Skeletal muscle tissue (tissue), 4 donors: ENCODE measurements around the gene ZFAND2B. TPM values are rescaled to one million over a fixed set of nuclear protein-coding genes. Genes with fewer than 3 reads are reported as not detected.

Experiments used
- H3K27ac ChIP-seq: one replicate; pipeline ENCODE4 v1.7.0; 2013; ENCODE audit warnings: mild to moderate bottlenecking, low read depth, low read length, inconsistent platforms
- H3K27me3 ChIP-seq, 3 donors: one replicate each; pipeline ENCODE4 v1.7.0; 2013; ENCODE audit warnings: low read length in 3 of 3; ENCODE audit not compliant: control insufficient read depth in 3 of 3, insufficient read depth in 3 of 3
- H3K36me3 ChIP-seq, 3 donors: one replicate each; pipeline ENCODE4 v1.7.0; 2013; ENCODE audit warnings: low read length in 3 of 3; ENCODE audit not compliant: control insufficient read depth in 3 of 3, insufficient read depth in 3 of 3
- H3K4me1 ChIP-seq, 3 donors: one replicate each; pipeline ENCODE4 v1.7.0; 2013; ENCODE audit warnings: low read length in 3 of 3, mild to moderate bottlenecking in 3 of 3; ENCODE audit not compliant: control insufficient read depth in 3 of 3, insufficient read depth in 3 of 3
- H3K4me3 ChIP-seq, 3 donors: one replicate each; pipeline ENCODE4 v1.7.0; 2013; ENCODE audit warnings: low read length in 3 of 3
- H3K9ac ChIP-seq, 3 donors: one replicate each; pipeline ENCODE4 v1.7.0; 2013; ENCODE audit warnings: low read length in 3 of 3, mild to moderate bottlenecking in 3 of 3, moderate library complexity in 2 of 3, low read depth in 1 of 3
- H3K9me3 ChIP-seq, 3 donors: one replicate each; pipeline ENCODE4 v1.7.0; 2013; ENCODE audit warnings: low read length in 3 of 3; ENCODE audit not compliant: control insufficient read depth in 3 of 3
- total RNA-seq: library from RNA; depleted of rRNA; stranded (reverse); fragments of >200 nt; gene quantifications from one replicate; pipeline ENCODE4 v1.2.3, GENCODE V29; 2014
- donor health status: Osteomylitis.

Gene ZFAND2B
- total RNA-seq, 1 donor from 2014 or later, result 11.5 TPM

GRCh38 chr2:219210886-219211362, 4.3 kb downstream of the ZFAND2B start:
- Histone ChIP-seq H3K4me1 (peaks cover 16 to 21% (median 17%) of the 10 kb centered on the region in 3 donors), H3K9ac (no peak overlapping the region), H3K36me3 (peaks cover 62 to 74% (median 72%) of the 10 kb centered on the region in 3 donors), H3K27me3 (no peaks in the 10 kb centered on the region), H3K9me3 (no peaks in the 10 kb centered on the region), H3K4me3 (no peak overlapping the region), H3K27ac (no peak overlapping the region)

DNA sequence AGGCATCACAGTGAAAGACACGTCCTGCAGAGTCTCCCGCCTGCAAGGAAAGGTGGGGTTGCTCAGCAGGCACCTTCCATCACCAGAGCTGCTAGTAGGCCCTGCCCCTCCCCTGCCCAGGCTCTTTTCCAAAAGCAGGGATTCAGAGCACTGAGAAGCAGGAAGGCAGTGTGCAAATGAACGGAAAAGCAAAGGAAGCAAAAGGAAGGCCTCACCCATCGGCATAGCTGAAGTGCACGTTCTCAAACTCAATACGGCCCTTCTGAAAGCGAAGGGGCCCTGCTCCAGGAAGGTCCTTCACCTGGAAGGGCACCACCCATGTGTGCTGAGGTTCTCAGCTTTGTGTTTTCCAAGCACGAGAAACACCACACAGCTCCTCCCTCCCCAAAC, 6.4 kb downstream of the ZFAND2B start:
- Histone ChIP-seq H3K4me1 (peaks cover 16 to 25% (median 20%) of the 10 kb centered on the region in 3 donors), H3K9ac (no peak overlapping the region), H3K9me3 (no peaks in the 10 kb centered on the region), H3K36me3 (peaks cover 65 to 83% (median 74%) of the 10 kb centered on the region in 3 donors), H3K4me3 (no peak overlapping the region), H3K27me3 (no peaks in the 10 kb centered on the region), H3K27ac (no peak overlapping the region)

DNA sequence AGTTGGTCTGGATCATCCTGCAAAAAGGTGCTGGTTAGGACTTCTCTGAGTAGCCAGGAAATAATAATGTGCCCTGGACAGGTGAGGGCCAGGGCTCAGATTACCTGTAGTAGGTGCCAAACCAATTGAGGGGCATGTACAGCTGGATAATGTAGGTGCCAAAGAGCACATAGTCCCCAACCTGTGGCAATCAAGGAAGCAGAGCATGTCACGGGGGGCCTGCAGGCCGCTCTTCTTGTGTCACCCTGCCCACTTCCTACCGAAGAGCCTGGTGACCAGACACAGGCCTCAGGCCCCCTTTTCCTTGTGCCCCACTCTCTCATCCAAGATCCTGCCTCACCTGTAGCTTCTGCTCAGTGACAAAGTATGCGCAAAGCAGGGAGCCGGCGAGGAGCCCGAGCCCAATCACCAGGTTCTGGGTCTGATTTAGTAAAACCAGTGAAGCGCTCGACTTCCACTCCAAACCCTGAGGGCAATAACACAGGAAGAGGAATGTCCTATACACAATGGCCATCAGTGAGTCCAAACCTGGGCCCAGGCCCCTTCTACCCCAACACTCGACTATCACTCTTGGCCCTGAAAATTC, 7.0 kb downstream of the ZFAND2B start:
- peaks cover 60 to 77% (median 69%) of the 10 kb centered on the region in 3 donors for H3K36me3 ChIP-seq
- peaks cover 16 to 27% (median 21%) of the 10 kb centered on the region in 3 donors for H3K4me1 ChIP-seq
- H3K9me3 ChIP-seq, result no peaks in the 10 kb centered on the region
- no peaks in the 10 kb centered on the region for H3K27me3 ChIP-seq
- peak overlapping the region in 1 of 3 donors; percentile 40 for H3K9ac ChIP-seq
- no peak overlapping the region for H3K4me3 ChIP-seq
- no peak overlapping the region for H3K27ac ChIP-seq

GRCh38 chr2:219214141-219214540, 7.6 kb downstream of the ZFAND2B start:
- Histone ChIP-seq H3K27ac (no peak overlapping the region), H3K9ac (no peak overlapping the region), H3K4me3 (no peak overlapping the region), H3K9me3 (no peaks in the 10 kb centered on the region), H3K27me3 (no peaks in the 10 kb centered on the region), H3K4me1 (peaks cover 21 to 31% (median 23%) of the 10 kb centered on the region in 3 donors), H3K36me3 (peaks cover 55 to 72% (median 64%) of the 10 kb centered on the region in 3 donors)

DNA sequence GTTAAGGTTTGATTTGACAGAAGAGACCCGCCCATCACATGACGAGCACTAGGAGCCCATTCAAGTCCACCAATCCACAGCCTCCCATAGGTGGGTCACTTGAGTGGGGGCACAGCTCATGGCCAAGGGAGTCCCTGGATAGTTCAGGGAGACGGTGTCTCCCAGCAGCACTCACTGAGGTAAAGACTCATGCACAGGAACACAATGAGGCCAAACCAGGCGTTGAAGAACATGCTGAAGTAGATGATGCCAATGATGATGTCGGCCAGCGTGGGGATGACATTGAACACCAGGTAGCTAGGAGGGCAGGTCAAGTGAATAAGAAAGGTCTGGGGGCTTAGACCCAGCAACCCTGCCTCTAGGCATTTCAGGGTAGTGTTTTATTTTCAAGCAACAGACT, 8.2 kb downstream of the ZFAND2B start:
- Histone ChIP-seq H3K36me3 (peaks cover 50 to 67% (median 59%) of the 10 kb centered on the region in 3 donors), H3K9ac (no peak overlapping the region), H3K27ac (no peak overlapping the region), H3K9me3 (no peaks in the 10 kb centered on the region), H3K4me1 (peaks cover 27 to 38% (median 29%) of the 10 kb centered on the region in 3 donors), H3K4me3 (no peak overlapping the region), H3K27me3 (no peaks in the 10 kb centered on the region)

GRCh38 chr2:219215871-219216534, 9.4 kb downstream of the ZFAND2B start:
- Histone ChIP-seq H3K9me3 (no peaks in the 10 kb centered on the region), H3K36me3 (peaks cover 49 to 67% (median 59%) of the 10 kb centered on the region in 3 donors), H3K27me3 (no peaks in the 10 kb centered on the region), H3K4me1 (peaks cover 32 to 49% (median 35%) of the 10 kb centered on the region in 3 donors), H3K4me3 (no peak overlapping the region), H3K9ac (no peak overlapping the region), H3K27ac (peak overlapping the region; percentile 93)

- Histone ChIP-seq H3K27ac (peak overlapping the region; percentile 93), H3K4me3 (no peak overlapping the region), H3K9me3 (no peaks in the 10 kb centered on the region), H3K27me3 (no peaks in the 10 kb centered on the region), H3K4me1 (peaks cover 32 to 49% (median 35%) of the 10 kb centered on the region in 3 donors), H3K36me3 (peaks cover 51 to 68% (median 61%) of the 10 kb centered on the region in 3 donors), H3K9ac (peak overlapping the region in 1 of 3 donors; percentile 16)
Observed at GRCh38 chr2:219216535-219216915, 9.9 kb downstream of the ZFAND2B start.

DNA sequence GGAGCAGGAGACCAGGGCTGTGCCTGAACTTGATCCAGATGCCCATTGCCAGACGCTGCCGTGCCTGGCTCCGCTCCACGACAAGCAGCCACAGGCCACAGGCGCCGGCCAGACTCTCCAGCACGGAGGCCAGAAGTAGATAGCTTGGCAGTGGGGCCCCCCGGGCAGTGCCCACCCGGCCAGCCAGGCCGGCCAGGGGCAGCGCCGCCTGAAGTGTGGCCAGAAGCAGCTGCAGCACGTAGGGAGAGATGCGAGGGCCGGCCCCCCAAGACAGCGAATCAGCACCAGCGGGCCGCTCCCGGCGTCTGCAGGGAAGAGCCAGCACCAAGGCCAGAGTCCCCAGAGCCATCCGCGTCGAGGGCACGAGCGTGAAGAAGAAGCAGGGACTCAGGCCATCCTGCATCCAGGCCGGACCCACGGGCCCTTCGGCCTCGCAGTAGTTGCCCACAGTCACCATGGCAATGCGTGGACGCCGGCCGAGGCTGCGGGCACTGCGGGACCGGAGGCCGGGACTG, 11.7 kb downstream of the ZFAND2B start:
- Histone ChIP-seq H3K36me3 (peaks cover 56 to 70% (median 65%) of the 10 kb centered on the region in 3 donors), H3K4me1 (peaks cover 32 to 49% (median 35%) of the 10 kb centered on the region in 3 donors)

DNA sequence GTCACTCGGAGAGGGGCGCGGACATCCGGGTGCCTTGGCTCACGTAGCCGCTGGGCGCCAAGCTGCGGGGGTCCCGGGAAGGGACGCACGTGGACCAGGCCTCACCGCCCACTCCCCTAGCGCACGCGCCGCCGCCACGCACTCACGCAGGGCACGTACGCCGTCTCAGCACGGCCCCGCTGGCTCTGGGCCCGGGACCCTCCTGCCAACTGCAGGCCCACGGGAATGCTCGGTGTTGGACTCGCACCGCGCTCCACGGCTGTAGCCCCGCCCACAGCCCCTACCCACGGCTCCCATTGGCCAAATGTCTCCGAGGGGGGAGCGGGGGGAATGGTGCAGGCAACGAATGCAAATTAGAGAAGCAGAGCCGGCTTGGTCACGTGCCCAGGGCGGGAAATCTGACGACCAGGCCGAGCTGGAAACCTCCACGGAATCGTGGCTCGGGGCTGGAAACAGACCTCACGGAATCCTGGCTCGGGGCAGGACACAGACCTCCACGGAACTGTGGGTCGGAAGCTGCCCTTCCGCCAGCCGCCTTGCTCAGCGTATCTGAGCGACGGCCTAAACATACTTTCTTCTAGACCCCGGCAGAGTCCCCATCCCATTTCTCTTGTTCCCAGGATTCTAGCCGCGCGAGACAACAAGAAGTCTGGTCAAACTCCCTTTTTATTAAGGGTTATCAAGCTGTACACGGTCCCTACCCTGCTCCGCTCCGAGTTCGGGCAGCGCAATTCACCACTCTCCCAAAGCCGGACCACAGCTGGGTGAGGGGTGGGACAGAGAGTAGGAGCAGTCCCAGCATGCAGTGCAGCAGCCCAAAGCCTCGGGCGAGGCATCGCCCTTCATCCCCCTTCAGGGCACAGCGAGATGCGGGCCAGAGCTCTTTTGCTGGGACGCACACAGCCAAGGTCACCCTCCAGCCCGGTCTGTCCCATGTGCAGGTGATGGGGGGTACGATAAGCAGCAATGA, 12.4 kb downstream of the ZFAND2B start, which contains the start of gene ABCB6:
TSS of gene ABCB6 (minus strand) at position 227 of the 970 bp plus-strand sequence. CDS start 285 bp downstream, outside the sequence.
- Histone ChIP-seq H3K9me3 (no peaks in the 10 kb centered on the region), H3K4me3 (peak within 1 kb of the TSS; percentile 75 to 88 (median 79)), H3K36me3 (peaks cover 56 to 70% (median 65%) of the 10 kb centered on the region in 3 donors), H3K9ac (peak within 1 kb of the TSS; percentile 73 to 89 (median 80)), H3K4me1 (peaks cover 32 to 49% (median 35%) of the 10 kb centered on the region in 3 donors), H3K27me3 (no peaks in the 10 kb centered on the region), H3K27ac (peak within 1 kb of the TSS; percentile 93)

More for the DNA sequence above, 11.7 kb downstream of the ZFAND2B start:
- Histone ChIP-seq H3K27me3 (no peaks in the 10 kb centered on the region), H3K4me3 (peak overlapping the region; percentile 75 to 88 (median 79)), H3K9ac (peak overlapping the region; percentile 66 to 89 (median 80)), H3K27ac (peak overlapping the region; percentile 93), H3K9me3 (no peaks in the 10 kb centered on the region)
